Stimulated activated CD8-positive, alpha-beta memory T cell treated with anti-CD3 and anti-CD28 coated beads, Interleukin-2, amount 100 ng/mL, for 1 hour (primary cell): ENCODE data around the gene MED13L.
"Not testable (repeated sequence)": the region's sequence is repeated elsewhere in the genome, so short reads cannot be mapped to it uniquely, and the experiment has no call there.

Source experiments
- DNase-seq, 2 donors: peaks; one replicate each; pipeline ENCODE4 v3.0.0-alpha.2; 2020; ENCODE audit warnings: low read depth in 2 of 2

The MED13L gene

DNA sequence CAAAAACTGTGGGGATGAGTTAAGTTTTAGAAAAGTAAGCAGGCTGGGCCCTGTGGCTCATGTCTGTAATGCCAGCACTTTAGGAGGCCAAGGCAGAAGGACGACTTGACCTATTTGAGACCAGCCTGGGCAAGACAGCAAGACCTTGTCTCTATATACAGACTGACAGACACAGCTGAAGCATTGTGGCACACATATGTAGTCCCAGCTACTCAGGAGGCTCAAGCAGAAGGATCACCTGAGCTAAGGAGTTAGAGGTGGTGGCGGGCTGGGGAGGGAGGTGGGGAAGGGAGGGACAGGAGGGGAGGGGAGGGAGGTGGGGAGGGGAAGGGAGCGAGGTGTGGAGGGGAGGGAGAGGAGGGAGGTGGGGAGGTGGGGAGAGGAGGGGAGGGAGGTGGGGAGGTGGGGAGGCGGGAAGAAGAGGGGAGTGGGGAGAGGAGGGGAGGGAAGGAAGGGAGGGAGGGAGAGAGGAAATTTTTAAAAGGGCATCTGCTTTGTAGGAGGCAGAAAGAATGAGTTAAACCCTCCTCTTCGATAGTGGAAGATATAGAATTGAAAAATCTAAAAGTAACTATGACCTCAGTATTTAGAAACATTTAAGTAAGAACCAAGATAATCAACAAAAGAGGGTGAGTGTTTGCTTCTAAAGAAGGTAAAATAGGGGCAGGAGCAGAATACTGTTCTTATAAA lies 30.9 kb downstream of the MED13L start:
- no peak for DNase-seq

DNA sequence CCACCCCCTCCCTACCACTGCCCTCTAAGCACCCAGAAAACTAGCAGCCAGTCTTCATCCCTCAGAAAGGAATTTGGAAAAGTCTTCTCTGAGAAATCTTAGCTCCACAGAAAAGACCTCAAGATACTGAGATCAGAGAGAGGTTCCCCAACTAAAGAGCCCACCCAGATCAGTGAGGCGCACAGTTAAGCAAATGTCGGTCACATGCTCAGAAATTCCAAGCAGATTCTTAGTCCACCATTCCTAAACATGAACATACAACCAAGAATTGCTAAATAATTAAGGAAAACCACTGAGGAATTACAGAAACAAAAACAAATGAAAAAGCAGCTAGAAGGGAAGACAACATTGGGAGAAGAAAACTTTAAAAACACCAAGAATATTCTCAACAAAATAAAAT lies 32.3 kb downstream of the MED13L start:
- DNase-seq = no peak

DNA sequence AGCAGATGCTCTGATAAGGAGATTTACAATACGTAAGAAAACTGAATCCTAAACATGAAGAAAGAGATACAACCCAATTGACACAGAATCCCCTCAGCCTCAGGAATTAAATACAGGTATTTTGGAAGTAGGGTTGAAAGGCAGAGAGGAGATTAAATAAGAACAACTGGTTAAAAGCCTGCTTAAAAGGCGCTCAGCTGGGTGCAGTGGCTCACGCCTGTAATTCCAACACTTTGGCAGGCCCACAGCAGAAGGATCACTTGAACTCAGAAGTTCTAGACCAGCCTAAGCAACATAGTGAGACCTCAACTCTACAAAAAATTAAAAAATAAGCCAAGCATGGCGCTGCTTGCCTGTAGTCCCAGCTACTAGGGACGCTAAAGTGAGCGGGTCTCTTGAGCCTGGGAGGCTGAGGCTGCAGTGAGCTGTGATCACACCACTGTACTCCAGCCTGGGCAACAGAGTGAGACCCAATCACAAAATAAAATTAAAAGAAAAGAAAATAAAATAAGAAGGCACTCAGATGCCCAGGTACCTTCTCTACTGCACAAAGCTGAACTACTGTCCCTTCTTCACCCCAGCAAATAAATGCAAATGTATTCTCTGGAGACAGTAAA lies 32.9 kb downstream of the MED13L start:
- DNase-seq = no peak

DNA sequence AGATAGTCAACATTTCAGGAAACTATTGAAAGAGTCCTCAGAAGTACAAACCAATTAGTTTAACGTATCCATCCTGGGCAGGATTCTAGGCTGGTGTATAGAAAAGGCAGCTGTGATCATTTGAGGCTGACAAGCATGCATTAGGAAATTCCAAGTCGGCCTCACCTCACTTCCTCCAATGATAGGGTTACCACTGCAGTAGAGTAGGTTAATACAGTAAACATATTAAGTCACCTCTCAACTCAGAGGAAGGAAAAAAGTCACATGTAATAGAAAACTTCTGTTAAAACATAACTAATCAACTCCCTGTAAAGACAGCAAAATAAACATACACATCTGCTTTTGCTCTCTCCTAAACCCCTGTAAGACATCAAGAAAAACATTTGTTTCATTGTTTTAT lies 33.5 kb downstream of the MED13L start:
- DNase-seq = no peak

- DNase-seq = no peak
Observed at GRCh38 chr12:116242740-116243139, 34.8 kb downstream of the MED13L start.

- DNase-seq = no peak
Observed at GRCh38 chr12:116241157-116241759, 36.2 kb downstream of the MED13L start.

GRCh38 chr12:116238570-116239119 lies 38.8 kb downstream of the MED13L start:
- DNase-seq = not testable (repeated sequence)

- DNase-seq = no peak
Observed at GRCh38 chr12:116238149-116238548, 39.3 kb downstream of the MED13L start.

- DNase-seq = no peak
Observed at GRCh38 chr12:116236976-116237375, 40.5 kb downstream of the MED13L start.

DNA sequence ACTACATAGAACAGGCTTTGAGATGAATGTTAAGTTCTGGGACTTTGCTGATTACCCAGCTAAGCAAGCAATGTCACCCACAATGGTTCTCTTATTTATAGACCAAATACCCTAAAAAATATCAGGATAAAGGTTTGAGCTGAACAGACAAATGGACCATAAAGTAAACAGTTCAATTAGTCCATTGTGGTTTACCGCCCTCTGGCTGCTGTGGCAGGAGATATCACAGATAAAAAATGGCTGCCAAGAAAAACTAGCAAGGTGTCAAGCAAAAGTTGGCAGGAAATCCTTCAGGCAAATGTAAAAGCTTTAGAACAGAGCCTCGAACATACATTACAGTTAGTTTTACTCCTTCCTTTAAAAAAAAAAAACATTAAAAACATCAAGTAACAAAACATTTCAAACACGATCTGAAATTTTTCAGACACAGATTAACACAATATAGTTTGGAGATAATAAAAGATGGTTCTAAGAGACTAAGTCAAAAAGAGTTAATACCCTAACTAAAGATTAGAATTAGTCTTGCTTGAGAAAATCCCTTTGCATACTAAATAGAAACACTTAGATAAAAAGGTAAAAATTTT lies 41.3 kb downstream of the MED13L start:
- peak; percentile 24 to 41 for DNase-seq

DNA sequence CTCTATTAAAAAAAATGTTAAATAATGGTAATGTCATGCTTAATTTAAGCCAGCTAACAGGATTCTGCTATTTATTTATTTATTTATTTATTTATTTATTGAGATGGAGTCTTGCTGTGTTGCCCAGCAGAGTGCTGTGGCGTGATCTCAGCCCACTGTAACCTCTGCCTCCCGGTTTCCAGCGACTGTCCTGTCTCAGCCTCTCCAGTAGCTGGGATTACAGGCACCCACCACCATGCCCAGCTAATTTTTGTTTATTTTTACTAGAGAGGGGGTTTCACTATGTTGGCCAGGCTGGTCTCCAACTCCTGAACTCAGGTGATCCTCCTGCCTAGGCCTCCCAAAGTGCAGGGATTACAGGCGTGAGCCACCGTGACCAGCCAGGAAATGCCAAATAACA lies 43.3 kb downstream of the MED13L start:
- DNase-seq = not testable (repeated sequence)

- no peak for DNase-seq
Observed at GRCh38 chr12:116233669-116234068, 43.8 kb downstream of the MED13L start.

DNA sequence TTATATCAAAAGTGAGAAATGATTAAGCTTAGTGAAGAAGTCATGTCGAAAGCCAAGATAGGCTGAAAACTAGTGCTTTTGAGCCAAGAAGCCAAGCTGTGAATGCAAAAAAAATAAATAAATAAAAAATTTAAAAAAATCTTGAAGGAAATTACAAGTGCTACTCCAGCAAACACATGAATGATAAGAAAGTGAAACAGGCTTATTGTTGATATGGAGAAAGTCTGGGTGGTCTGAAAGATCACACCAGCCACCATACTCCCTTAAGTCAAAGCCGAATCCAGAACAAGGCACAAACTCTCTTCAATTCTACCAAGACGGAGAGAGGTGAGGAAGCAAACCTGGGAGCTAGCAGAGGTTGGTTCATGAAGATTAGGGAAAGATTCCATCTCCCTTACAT lies 49.7 kb downstream of the MED13L start:
- no peak for DNase-seq

DNA sequence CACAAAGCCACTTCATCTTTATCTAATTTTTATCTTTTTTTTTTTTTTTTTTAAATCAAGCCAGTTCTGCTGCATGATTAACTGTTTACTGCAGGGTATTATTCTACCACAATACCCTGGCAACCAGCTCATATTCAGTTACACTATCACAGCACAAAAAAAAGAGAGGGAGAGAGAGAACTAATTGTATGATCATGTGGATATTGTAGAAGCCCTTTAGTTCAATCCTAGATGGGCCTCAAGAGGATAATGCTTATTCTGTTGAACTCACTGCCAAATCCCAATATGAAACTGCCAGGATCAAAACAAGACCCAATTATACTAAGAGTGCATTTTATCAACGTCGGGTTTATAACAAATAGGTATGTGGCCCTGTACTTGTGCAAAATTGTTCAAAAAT lies 51.5 kb downstream of the MED13L start:
- no peak for DNase-seq

GRCh38 chr12:116222358-116222757 lies 55.1 kb downstream of the MED13L start:
- peak in 1 of 2 donors; percentile 4 for DNase-seq

DNA sequence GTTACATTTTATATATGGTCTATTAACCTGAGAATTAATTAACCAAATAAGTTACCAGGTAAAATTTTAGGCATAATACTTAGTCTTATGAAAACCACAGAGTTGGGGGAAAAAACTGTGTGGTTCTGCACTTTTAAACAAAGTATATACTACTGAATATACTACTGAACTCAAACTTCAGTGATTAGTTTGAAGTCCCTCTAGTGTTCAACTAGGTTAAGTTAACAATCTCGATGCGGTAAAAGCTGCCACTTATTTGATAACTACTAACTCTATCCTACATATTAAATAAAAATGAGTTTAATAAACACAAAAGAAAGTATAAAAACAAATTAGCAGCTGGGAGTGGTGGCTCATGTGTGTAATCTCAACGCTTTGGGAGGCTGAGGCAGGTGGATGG lies 56.7 kb downstream of the MED13L start:
- DNase-seq = no peak

DNA sequence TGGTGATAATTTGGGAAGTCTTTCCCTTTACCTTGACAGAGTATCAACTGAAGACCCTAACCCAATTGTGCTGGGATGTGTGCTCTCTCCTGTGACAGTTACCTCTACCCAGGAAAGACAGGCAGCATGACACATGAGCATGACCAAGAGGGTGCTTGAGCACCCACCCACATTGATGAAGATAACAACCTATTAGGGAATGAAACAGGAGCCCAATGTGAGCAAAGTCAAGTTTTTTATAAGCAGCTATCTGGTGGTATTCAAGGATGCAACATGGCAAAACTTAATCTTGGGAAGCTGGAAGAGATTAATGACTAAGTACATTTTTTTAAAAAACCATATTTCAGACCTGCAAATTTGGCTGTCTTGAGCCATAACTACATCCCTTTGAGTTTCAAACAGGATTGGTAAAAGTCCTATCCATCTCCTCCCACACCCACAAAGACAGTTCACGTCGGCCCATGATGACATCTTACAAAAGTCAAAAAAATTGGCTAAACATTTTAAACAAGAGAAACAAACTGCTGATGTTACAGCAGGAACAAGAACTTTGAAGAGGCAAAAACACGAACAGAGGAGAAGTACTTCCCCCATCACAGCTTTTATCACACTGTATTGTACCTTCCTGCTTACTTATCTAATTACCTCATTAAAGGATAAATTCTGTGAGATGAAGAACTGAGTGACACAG lies 60.3 kb downstream of the MED13L start:
- no peak for DNase-seq

DNA sequence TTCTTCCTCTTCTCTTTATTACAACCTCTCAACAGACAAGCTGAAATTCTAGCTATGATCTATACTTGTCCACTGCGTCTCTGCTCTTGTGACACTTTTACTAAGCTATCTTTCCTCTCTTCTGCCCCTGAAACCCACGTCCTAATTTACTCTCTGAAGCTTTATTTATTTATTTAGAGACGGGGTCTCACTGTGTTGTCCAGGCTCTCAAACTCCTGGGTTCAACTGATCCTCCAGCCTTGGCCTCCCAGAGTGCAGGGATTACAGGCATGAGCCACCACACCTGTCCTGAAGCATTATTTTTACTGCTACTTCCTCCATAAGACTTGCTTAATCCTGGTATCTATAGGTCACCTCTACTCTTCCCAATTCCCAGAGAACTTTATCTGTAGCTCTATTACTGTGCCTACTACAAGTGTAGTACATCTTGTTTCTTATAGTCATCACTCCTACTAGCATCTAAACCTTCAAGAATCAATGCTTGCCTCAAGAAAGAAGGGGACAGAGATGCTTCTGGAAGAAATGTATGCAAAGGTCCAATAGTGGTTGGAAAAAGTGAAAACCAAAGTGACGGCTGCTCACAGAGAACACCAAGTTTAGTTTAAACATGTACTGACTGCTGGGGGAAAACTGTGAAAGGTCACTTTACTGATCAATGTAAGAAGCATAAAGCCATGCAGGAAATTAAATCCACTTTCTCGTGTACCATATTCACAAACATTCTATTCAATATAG lies 61.3 kb downstream of the MED13L start:
- DNase-seq = no peak

GRCh38 chr12:116215023-116215422 lies 62.5 kb downstream of the MED13L start:
- no peak for DNase-seq

DNA sequence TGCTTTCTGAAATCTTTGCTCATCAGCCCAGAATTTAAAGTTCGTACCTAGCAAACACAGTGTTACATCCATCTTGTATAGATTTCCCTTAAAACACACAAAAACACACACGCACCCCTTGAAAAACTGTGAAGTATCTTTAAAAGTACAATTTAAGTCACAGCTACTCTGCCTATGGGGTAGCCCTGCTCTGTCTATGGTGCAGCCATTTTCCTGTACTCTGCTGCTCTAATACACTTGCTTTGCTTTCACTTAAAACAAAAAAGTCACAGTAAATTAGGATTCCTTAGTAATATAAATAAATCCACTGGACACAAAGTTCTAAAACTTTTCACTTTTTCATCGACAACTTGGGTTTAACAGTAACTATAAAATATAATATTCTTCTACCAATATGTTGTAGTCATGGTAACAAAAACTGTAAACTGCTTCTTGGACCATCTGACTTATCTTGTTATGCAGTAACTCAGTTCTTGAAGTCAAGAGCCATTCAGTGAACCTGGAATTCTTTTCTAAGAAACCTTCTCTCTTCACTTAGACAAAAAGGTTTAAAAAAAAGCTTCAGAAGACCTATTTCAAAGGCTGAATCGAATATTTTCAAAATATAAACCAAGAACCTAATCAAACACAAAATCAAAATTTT lies 63.5 kb downstream of the MED13L start:
- DNase-seq = no peak

GRCh38 chr12:116213014-116213413 lies 64.5 kb downstream of the MED13L start:
- DNase-seq = no peak
